ENCODE results near the gene CPXM2. TPM values are rescaled to one million over a fixed set of nuclear protein-coding genes. Genes with fewer than 3 reads are reported as not detected.

Gene CPXM2
- total RNA-seq, 1 donor from 2014 or later = 15.0 TPM

GRCh38 chr10:123750901-123751300 lies 140.7 kb downstream of the CPXM2 start:
- H3K9me3 Mint-ChIP-seq = peaks cover 10% of the 10 kb centered on the region
- no peaks in the 10 kb centered on the region for H3K36me3 Mint-ChIP-seq
- no peak overlapping the region for H3K4me3 Mint-ChIP-seq
- H3K4me1 Mint-ChIP-seq (ENCODE audit: unreplicated experiment) = peaks cover 4% of the 10 kb centered on the region
- H3K27me3 Mint-ChIP-seq = peaks cover 10% of the 10 kb centered on the region
- no peak for TF ChIP-seq CTCF (conservative IDR thresholded peaks at IDR 0.05)
- H3K27ac Mint-ChIP-seq = no peak overlapping the region
- no peak for DNase-seq (ENCODE audit: extremely low spot score, unreplicated experiment)

- Mint-ChIP-seq H3K36me3 (no peaks in the 10 kb centered on the region), H3K4me1 (ENCODE audit: unreplicated experiment) (peaks cover 7% of the 10 kb centered on the region), H3K4me3 (no peak overlapping the region), H3K27me3 (peaks cover 13% of the 10 kb centered on the region), H3K9me3 (peaks cover 10% of the 10 kb centered on the region), H3K27ac (no peak overlapping the region)
- TF ChIP-seq CTCF (conservative IDR thresholded peaks at IDR 0.05) = no peak
- no peak for DNase-seq (ENCODE audit: extremely low spot score, unreplicated experiment)
These were observed 142.9 kb downstream of the CPXM2 start for GRCh38 chr10:123748711-123749110.

- Mint-ChIP-seq H3K27ac (no peak overlapping the region), H3K4me3 (no peak overlapping the region), H3K4me1 (ENCODE audit: unreplicated experiment) (peaks cover 10% of the 10 kb centered on the region), H3K36me3 (no peaks in the 10 kb centered on the region), H3K9me3 (peaks cover 10% of the 10 kb centered on the region), H3K27me3 (peaks cover 7% of the 10 kb centered on the region)
- DNase-seq (ENCODE audit: extremely low spot score, unreplicated experiment) = no peak
- no peak for TF ChIP-seq CTCF (conservative IDR thresholded peaks at IDR 0.05)
These were observed 144.2 kb downstream of the CPXM2 start for GRCh38 chr10:123747426-123747825.

GRCh38 chr10:123746942-123747341 lies 144.7 kb downstream of the CPXM2 start:
- Mint-ChIP-seq H3K27ac (no peak overlapping the region), H3K27me3 (peaks cover 5% of the 10 kb centered on the region), H3K4me1 (ENCODE audit: unreplicated experiment) (peaks cover 10% of the 10 kb centered on the region), H3K4me3 (no peak overlapping the region), H3K9me3 (peaks cover 10% of the 10 kb centered on the region), H3K36me3 (no peaks in the 10 kb centered on the region)
- no peak for TF ChIP-seq CTCF (conservative IDR thresholded peaks at IDR 0.05)
- no peak for DNase-seq (ENCODE audit: extremely low spot score, unreplicated experiment)

GRCh38 chr10:123746520-123746919 lies 145.1 kb downstream of the CPXM2 start:
- Mint-ChIP-seq H3K9me3 (peaks cover 10% of the 10 kb centered on the region), H3K27ac (no peak overlapping the region), H3K36me3 (no peaks in the 10 kb centered on the region), H3K4me1 (ENCODE audit: unreplicated experiment) (peaks cover 10% of the 10 kb centered on the region), H3K27me3 (peaks cover 5% of the 10 kb centered on the region), H3K4me3 (no peak overlapping the region)
- no peak for DNase-seq (ENCODE audit: extremely low spot score, unreplicated experiment)
- TF ChIP-seq CTCF (conservative IDR thresholded peaks at IDR 0.05) = no peak

GRCh38 chr10:123746061-123746460 lies 145.5 kb downstream of the CPXM2 start:
- H3K4me3 Mint-ChIP-seq = no peak overlapping the region
- H3K9me3 Mint-ChIP-seq = peaks cover 9% of the 10 kb centered on the region
- no peak for TF ChIP-seq CTCF (conservative IDR thresholded peaks at IDR 0.05)
- DNase-seq (ENCODE audit: extremely low spot score, unreplicated experiment) = no peak
- H3K36me3 Mint-ChIP-seq = no peaks in the 10 kb centered on the region
- peaks cover 7% of the 10 kb centered on the region for H3K27me3 Mint-ChIP-seq
- H3K27ac Mint-ChIP-seq = no peak overlapping the region
- H3K4me1 Mint-ChIP-seq (ENCODE audit: unreplicated experiment) = peaks cover 10% of the 10 kb centered on the region
